Measurements from ENCODE around the gene NLRC5. TPM values are rescaled to one million over a fixed set of nuclear protein-coding genes. Genes with fewer than 3 reads are reported as not detected.

Gene NLRC5
- polyA plus RNA-seq, 1 donor = 4.2 TPM

GRCh38 chr16:57130950-57131321 is 141.6 kb downstream of the NLRC5 start:
- no peak for DNase-seq

DNA sequence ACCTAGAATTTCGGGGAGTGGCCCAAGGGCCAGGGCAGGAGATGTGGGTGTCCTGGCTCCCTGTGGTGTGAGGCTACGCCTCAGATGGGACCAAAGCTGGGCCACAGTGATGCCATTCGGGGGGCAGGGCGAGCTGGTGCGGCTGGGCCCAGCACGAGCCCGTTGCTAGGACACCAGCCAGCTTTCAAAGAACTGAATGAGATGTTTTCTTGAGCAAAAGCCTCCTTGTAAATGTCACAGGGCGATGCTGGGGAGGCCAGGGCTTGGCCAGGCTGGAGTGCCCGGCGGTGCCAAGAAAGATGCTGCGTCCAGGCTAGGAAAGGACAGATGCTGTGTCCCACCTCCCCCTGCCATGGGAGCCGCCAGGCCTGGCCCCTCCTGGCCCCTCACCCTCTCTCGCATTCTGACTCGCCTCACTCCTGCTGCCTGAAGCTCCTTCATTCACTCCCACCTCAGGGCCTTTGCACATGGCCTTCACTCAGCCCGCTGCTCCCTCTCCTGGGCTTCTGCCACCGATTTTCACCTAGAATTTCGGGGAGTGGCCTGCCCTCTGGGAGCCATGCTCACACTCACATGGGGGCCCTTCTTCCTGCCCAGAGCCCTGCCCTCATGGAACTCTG is 142.1 kb downstream of the NLRC5 start:
- DNase-seq = no peak

DNA sequence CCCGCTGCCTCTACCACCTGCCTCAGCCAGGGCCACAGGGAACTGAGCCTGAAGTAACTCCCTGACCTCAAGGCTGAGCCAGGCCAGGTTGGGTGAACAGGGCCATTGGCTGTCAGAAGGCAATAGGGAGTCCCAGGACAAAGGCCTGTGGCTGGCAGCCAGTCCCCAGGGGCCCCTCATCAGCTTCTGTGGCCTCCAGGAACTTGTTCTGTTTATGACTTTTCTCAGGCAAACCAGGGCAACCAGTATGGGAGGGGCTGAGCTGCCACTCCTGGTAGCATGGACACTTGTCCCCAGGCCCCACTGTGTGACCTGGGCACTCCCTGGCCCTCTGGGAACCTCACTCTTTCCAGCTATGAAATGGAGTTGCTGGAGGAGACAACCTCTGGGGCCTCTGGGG is 143.1 kb downstream of the NLRC5 start:
- DNase-seq = no peak

DNA sequence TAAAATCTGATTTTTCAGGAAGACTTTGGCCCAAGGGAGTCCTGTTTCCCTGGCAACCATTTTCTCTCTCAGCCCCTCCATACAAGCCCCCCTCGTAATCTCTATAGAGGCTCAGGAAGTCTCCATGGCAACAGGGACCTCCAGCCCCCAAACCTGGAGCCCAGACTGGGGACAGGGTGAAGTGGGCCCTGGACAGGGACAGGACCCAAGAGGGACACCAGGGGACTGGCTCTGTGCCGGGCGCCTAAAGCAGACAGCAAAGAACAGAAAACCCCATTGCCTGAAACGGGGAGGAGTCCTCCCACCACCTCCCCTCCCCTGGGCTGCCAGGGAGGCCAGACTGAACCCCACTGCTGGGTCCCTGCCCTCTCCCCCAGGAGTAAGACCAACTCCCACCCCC is 143.7 kb downstream of the NLRC5 start:
- no peak for DNase-seq

Other genes with a start within 250 kb of the NLRC5 start
- gene SLC12A3, start 124.3 kb upstream of the NLRC5 start, polyA plus RNA-seq (ENCODE audit: insufficient read length) = 0.05 TPM
- gene HERPUD1, start 57.4 kb upstream of the NLRC5 start, polyA plus RNA-seq (ENCODE audit: insufficient read length) = 62.5 TPM
- gene CETP, start 27.6 kb upstream of the NLRC5 start, polyA plus RNA-seq (ENCODE audit: insufficient read length) = 8.9 TPM
- 24.8 TPM for gene CPNE2, start 103.0 kb downstream of the NLRC5 start, polyA plus RNA-seq (ENCODE audit: insufficient read length)
- gene PSME3IP1, start 196.5 kb downstream of the NLRC5 start, polyA plus RNA-seq (ENCODE audit: insufficient read length) = 52.7 TPM
- 22.8 TPM for gene RSPRY1, start 196.8 kb downstream of the NLRC5 start, polyA plus RNA-seq (ENCODE audit: insufficient read length)

All from hindlimb muscle (tissue), 1 donor.